ENCODE measurements around the gene FLOT1. TPM values are rescaled to one million over a fixed set of nuclear protein-coding genes. Genes with fewer than 3 reads are reported as not detected.

FLOT1 gene
- total RNA-seq, 1 experiment from 2014 or later = 110 TPM

DNA sequence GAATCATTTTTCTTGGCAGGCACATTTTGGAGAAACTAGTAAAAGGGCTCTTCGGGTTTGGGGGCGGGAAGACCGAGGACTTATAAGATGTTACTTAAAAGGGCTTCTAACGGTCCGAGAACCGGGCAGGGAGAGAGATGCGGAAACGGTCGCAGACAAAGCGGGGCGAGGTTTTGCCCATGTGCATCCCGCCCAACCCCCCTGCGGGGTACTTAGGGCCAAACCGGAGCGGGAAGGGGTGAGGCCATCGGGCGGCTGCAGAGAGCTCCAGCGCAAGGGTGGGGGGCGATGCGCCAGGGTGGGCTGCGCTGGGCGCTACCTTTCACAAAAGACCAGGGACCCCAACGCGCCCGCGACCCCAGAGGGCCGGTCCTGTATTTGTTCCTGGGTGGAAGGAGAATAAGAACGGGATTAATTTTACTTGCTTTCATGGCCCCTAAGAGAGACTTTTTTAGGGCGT is 21.7 kb downstream of the FLOT1 start (continued):
- TF ChIP-seq JUN (CRISPR knock-in tag; IDR thresholded peaks at IDR 0.05) (no peak; the same call in 1 of the 2 replicates), ZBTB21 (CRISPR knock-in tag; IDR thresholded peaks at IDR 0.05; ENCODE audit: borderline replicate concordance) (no peak), CDX4 (CRISPR knock-in tag; IDR thresholded peaks at IDR 0.05; ENCODE audit: borderline replicate concordance) (no peak), ZSCAN18 (CRISPR knock-in tag; IDR thresholded peaks at IDR 0.05) (no peak), USF1 (CRISPR knock-in tag; IDR thresholded peaks at IDR 0.05) (no peak), RELA (CRISPR knock-in tag; IDR thresholded peaks at IDR 0.05; ENCODE audit: borderline replicate concordance) (no peak), GRHL2 (CRISPR knock-in tag; IDR thresholded peaks at IDR 0.05; ENCODE audit: insufficient replicate concordance, severe bottlenecking) (no peak), ZNF416 (CRISPR knock-in tag; IDR thresholded peaks at IDR 0.05) (peak; percentile 83; the same call in 1 of the 2 replicates), ZNF396 (CRISPR knock-in tag; IDR thresholded peaks at IDR 0.05; ENCODE audit: borderline replicate concordance) (no peak), MLX (CRISPR knock-in tag; IDR thresholded peaks at IDR 0.05) (no peak), EMX1 (CRISPR knock-in tag; IDR thresholded peaks at IDR 0.05) (no peak), ERG (CRISPR knock-in tag; IDR thresholded peaks at IDR 0.05) (peak; percentile 49; the same call in 1 of the 2 replicates), ELF4 (CRISPR knock-in tag; IDR thresholded peaks at IDR 0.05; ENCODE audit: low read depth) (no peak), NFE2L1 (CRISPR knock-in tag; IDR thresholded peaks at IDR 0.05) (no peak), ZBTB43 (CRISPR knock-in tag; IDR thresholded peaks at IDR 0.05) (no peak), IRF1 (CRISPR knock-in tag; IDR thresholded peaks at IDR 0.05) (no peak), ZNF219 (CRISPR knock-in tag; IDR thresholded peaks at IDR 0.05; ENCODE audit: borderline replicate concordance) (no peak)
- TF ChIP-seq, protein P1, sequence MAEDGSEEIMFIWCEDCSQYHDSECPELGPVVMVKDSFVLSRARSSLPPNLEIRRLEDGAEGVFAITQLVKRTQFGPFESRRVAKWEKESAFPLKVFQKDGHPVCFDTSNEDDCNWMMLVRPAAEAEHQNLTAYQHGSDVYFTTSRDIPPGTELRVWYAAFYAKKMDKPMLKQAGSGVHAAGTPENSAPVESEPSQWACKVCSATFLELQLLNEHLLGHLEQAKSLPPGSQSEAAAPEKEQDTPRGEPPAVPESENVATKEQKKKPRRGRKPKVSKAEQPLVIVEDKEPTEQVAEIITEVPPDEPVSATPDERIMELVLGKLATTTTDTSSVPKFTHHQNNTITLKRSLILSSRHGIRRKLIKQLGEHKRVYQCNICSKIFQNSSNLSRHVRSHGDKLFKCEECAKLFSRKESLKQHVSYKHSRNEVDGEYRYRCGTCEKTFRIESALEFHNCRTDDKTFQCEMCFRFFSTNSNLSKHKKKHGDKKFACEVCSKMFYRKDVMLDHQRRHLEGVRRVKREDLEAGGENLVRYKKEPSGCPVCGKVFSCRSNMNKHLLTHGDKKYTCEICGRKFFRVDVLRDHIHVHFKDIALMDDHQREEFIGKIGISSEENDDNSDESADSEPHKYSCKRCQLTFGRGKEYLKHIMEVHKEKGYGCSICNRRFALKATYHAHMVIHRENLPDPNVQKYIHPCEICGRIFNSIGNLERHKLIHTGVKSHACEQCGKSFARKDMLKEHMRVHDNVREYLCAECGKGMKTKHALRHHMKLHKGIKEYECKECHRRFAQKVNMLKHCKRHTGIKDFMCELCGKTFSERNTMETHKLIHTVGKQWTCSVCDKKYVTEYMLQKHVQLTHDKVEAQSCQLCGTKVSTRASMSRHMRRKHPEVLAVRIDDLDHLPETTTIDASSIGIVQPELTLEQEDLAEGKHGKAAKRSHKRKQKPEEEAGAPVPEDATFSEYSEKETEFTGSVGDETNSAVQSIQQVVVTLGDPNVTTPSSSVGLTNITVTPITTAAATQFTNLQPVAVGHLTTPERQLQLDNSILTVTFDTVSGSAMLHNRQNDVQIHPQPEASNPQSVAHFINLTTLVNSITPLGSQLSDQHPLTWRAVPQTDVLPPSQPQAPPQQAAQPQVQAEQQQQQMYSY (CRISPR knock-in tag; IDR thresholded peaks at IDR 0.05) = no peak
- TF ChIP-seq, protein P2, sequence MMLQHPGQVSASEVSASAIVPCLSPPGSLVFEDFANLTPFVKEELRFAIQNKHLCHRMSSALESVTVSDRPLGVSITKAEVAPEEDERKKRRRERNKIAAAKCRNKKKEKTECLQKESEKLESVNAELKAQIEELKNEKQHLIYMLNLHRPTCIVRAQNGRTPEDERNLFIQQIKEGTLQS (CRISPR knock-in tag; conservative IDR thresholded peaks at IDR 0.05) = no peak
- TF ChIP-seq, protein P3, sequence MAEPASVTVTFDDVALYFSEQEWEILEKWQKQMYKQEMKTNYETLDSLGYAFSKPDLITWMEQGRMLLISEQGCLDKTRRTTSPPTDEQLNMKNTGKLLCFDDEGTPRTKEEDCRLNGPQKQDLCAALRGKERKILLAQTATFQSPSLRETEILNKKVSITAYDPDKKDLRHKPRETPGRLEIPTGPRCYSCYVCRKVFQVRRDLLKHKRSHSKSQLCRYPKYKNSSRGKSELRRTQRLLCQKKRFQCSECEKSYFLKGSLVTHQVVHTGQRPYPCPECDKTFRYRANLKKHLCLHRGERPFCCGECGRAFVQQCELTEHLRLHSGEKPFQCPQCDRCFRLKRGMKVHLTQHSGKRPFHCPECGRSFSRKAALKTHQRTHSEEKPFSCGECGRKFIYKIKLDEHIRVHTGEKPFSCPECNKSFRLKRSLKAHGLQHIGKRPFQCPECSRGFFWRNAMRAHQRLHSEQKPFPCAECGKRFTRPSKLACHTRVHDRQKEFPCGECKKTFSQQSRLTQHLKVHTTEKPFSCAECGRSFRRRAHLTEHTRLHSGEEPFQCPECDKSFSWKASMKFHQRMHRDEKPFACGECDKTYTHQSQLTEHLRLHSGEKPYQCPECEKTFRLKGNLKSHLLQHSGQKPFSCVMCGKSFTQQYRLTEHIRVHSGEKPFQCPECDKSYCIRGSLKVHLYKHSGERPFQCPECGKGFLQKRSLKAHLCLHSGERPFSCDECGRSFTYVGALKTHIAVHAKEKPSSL (CRISPR knock-in tag; conservative IDR thresholded peaks at IDR 0.05) = 0 out of 2 replicates have a peak, but pooled peaks have one; percentile 15
- TF ChIP-seq, protein P4, sequence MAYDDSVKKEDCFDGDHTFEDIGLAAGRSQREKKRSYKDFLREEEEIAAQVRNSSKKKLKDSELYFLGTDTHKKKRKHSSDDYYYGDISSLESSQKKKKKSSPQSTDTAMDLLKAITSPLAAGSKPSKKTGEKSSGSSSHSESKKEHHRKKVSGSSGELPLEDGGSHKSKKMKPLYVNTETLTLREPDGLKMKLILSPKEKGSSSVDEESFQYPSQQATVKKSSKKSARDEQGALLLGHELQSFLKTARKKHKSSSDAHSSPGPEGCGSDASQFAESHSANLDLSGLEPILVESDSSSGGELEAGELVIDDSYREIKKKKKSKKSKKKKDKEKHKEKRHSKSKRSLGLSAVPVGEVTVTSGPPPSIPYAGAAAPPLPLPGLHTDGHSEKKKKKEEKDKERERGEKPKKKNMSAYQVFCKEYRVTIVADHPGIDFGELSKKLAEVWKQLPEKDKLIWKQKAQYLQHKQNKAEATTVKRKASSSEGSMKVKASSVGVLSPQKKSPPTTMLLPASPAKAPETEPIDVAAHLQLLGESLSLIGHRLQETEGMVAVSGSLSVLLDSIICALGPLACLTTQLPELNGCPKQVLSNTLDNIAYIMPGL (CRISPR knock-in tag; IDR thresholded peaks at IDR 0.05) = 0 out of 2 replicates have a peak, but pooled peaks have one; percentile 23

All from WTC11 (cell line).